ENCODE results near the gene MFAP1. TPM values are rescaled to one million over a fixed set of nuclear protein-coding genes. Genes with fewer than 3 reads are reported as not detected.

The MFAP1 gene
- total RNA-seq, 8 experiments from 2014 or later: 25.4 to 55.9 (median 37.1) TPM

Other genes with a start within 250 kb of the MFAP1 start
- 10 to 100 TPM in 7 of 8 experiments, 1 to 10 TPM in 1; 9.4 to 37.9 (median 21.0) TPM for gene PPIP5K1, start 234.5 kb downstream of the MFAP1 start, total RNA-seq
- gene CKMT1B, start 230.7 kb downstream of the MFAP1 start, total RNA-seq: 10 to 100 TPM in 4 of 8 experiments, 1 to 10 TPM in 3, under 1 TPM in 1; 0.91 to 18.5 (median 9.4) TPM
- 1 to 10 TPM in 3 of 8 experiments, under 1 TPM in 5; 0.40 to 2.9 (median 0.77) TPM for gene STRC, start 205.9 kb downstream of the MFAP1 start, total RNA-seq
- 1 to 10 TPM; 1.5 to 7.0 (median 2.8) TPM for gene CATSPER2, start 175.8 kb downstream of the MFAP1 start, total RNA-seq
- 10 to 100 TPM in 1 of 8 experiments, 1 to 10 TPM in 6, under 1 TPM in 1; 0.87 to 10.0 (median 7.0) TPM for gene CKMT1A, start 130.8 kb downstream of the MFAP1 start, total RNA-seq
- gene PDIA3, start 78.3 kb downstream of the MFAP1 start, total RNA-seq: 100 to 1,000 TPM in 6 of 8 experiments, 10 to 100 TPM in 2; 80.9 to 286 (median 146) TPM
- gene ELL3, start 47.7 kb downstream of the MFAP1 start, total RNA-seq: 1 to 10 TPM in 6 of 8 experiments, under 1 TPM in 2; 0.60 to 4.2 (median 1.6) TPM
- gene SERF2, start 32.4 kb downstream of the MFAP1 start, total RNA-seq: 1,000 to 10,000 TPM in 1 of 8 experiments, 100 to 1,000 TPM in 7; 596 to 1,776 (median 768) TPM
- 1 to 10 TPM in 4 of 8 experiments, under 1 TPM in 4; 0.63 to 2.2 (median 1.0) TPM for gene SERINC4, start 24.5 kb downstream of the MFAP1 start, total RNA-seq
- 10 to 100 TPM; 11.4 to 19.1 (median 15.9) TPM for gene HYPK, start 24.1 kb downstream of the MFAP1 start, total RNA-seq
- gene WDR76, start 2.3 kb upstream of the MFAP1 start, total RNA-seq: 10 to 100 TPM in 3 of 8 experiments, 1 to 10 TPM in 4, under 1 TPM in 1; 0.46 to 19.7 (median 3.0) TPM

Measured in motor neuron (in vitro differentiated cells).